Tibial nerve (tissue), 4 donors: Measurements from ENCODE around the gene EARS2. TPM values are rescaled to one million over a fixed set of nuclear protein-coding genes. Genes with fewer than 3 reads are reported as not detected.
"Not testable (repeated sequence)": the region's sequence is repeated elsewhere in the genome, so short reads cannot be mapped to it uniquely, and the experiment has no call there.

Source experiments
- DNase-seq, 2 donors: peaks; one replicate each; pipeline ENCODE4 v3.0.0-alpha.2; 2019; ENCODE audit warnings: low spot score in 2 of 2
- H3K27ac ChIP-seq, 4 donors: fragments of 200-600 bp; sonication (generic) in 3 of 4; one replicate each; pipeline ENCODE4 v1.5.1; 2017 to 2019; ENCODE audit warnings: mild to moderate bottlenecking in 1 of 4
- H3K27me3 ChIP-seq, 2 donors: fragments of 200-600 bp; sonication (generic) in 1 of 2; one replicate each; pipeline versions ENCODE4 v1.5.1 to v1.6.0; 2017 to 2019
- H3K36me3 ChIP-seq, 3 donors: fragments of 200-600 bp; sonication (generic); one replicate each; pipeline ENCODE4 v1.5.1; 2018 to 2019
- H3K4me1 ChIP-seq, 4 donors: fragments of 200-600 bp; sonication (generic) in 3 of 4; one replicate each; pipeline ENCODE4 v1.5.1; 2017 to 2019
- H3K4me3 ChIP-seq, 4 donors: fragments of 200-600 bp; sonication (generic) in 3 of 4; one replicate each; pipeline ENCODE4 v1.5.1; 2017 to 2019; ENCODE audit warnings: mild to moderate bottlenecking in 1 of 4, moderate library complexity in 1 of 4
- H3K9me3 ChIP-seq, 4 donors: fragments of 200-600 bp; sonication (generic) in 3 of 4; one replicate each; pipeline ENCODE4 v1.5.1; 2017 to 2019
- CTCF ChIP-seq, 5 experiments: fragments of 200-600 bp in 3 of 5; fragments of 450-650 bp in 2 of 5; sonication (generic) in 3 of 5; IDR thresholded peaks; one replicate each; pipeline ENCODE4 v1.5.1; 2016 to 2019; ENCODE audit warnings: antibody characterized with exemption in 5 of 5, mild to moderate bottlenecking in 3 of 5, moderate library complexity in 2 of 5
- EP300 ChIP-seq, 2 donors: sonication (generic); formaldehyde crosslinking; IDR thresholded peaks; one replicate each; pipeline ENCODE4 v1.6.1; 2017; ENCODE audit warnings: antibody characterized with exemption in 2 of 2, mild to moderate bottlenecking in 1 of 2
- POLR2A ChIP-seq, 2 donors: fragments of 450-650 bp; IDR thresholded peaks; one replicate each; pipeline ENCODE4 v1.6.1; 2017; ENCODE audit warnings: antibody characterized with exemption in 2 of 2, mild to moderate bottlenecking in 2 of 2, moderate library complexity in 2 of 2
- whole genome bisulfite sequencing, 2 donors: methylation state at CpG; one replicate each; pipeline ENCODE4 v1.1.5; 2018; 5-methylcytosine and 5-hydroxymethylcytosine counted together
- total RNA-seq, 4 donors: library from RNA; depleted of rRNA; stranded (reverse); fragments of >200 nt; gene quantifications; one replicate each; pipeline ENCODE4 v1.1.0, GENCODE V29; 2016

Gene EARS2
- total RNA-seq, 4 donors from 2014 or later = 42.2 to 70.7 (median 57.1) TPM

DNA sequence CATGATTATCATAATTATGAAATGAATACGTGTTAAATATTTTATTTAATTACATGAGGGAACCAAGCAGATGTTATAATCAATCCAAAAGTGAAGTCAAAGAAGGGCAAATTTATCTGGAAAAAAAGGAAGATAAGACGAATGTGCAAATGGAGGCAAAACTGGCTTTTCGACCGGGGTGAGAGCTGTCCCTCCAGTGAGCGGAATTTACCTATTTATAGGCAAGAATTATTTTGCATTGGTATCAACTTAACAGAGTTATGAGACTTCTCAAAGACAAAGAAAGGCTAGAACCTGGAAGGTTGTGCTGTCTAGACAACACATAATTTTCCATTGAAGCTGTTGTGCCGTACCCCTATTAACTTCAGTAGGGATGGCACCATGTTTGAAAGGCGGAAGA, 45.4 kb downstream of the EARS2 start:
- WGBS, 2 donors = 93 to 96% methylated on average over 7 of the region's 7 CpGs

GRCh38 chr16:23510915-23511270, 46.3 kb downstream of the EARS2 start:
- H3K9me3 ChIP-seq, DNase-seq, H3K27me3 ChIP-seq: not testable (repeated sequence)
- Histone ChIP-seq H3K27ac (peak overlapping the region in 2 of 4 donors; percentile 68 to 90), H3K36me3 (peaks cover 0 to 11% (median 0%) of the 10 kb centered on the region in 3 donors), H3K4me1 (peaks cover 0 to 28% (median 11%) of the 10 kb centered on the region in 4 donors), H3K4me3 (peak overlapping the region; percentile 73 to 97 (median 88))
- WGBS, 2 donors = 75 to 84% methylated on average over 10 of the region's 10 CpGs

More for the DNA sequence above, 45.4 kb downstream of the EARS2 start:
- Histone ChIP-seq H3K9me3 (no peaks in the 10 kb centered on the region), H3K4me1 (peaks cover 0 to 20% (median 10%) of the 10 kb centered on the region in 4 donors), H3K27ac (no peak overlapping the region), H3K27me3 (no peaks in the 10 kb centered on the region), H3K36me3 (peaks cover 0 to 11% (median 0%) of the 10 kb centered on the region in 3 donors), H3K4me3 (no peak overlapping the region)
- no peak for DNase-seq
- TF ChIP-seq CTCF (IDR thresholded peaks at IDR 0.05) = no peak
- TF ChIP-seq POLR2A (IDR thresholded peaks at IDR 0.05) = no peak
- TF ChIP-seq EP300 (IDR thresholded peaks at IDR 0.05) = no peak

GRCh38 chr16:23510164-23510914, 46.8 kb downstream of the EARS2 start, which contains the start of gene GGA2:
Gene GGA2, minus strand, starts transcription at chr16:23510494. Its CDS starts 83 bp downstream, at chr16:23510411.
- H3K36me3 ChIP-seq = peaks cover 0 to 11% (median 0%) of the 10 kb centered on the region in 3 donors
- no peaks in the 10 kb centered on the region for H3K27me3 ChIP-seq
- peak within 1 kb of the TSS; percentile 73 to 97 (median 88) for H3K4me3 ChIP-seq
- peaks cover 0 to 34% (median 12%) of the 10 kb centered on the region in 4 donors for H3K4me1 ChIP-seq
- H3K27ac ChIP-seq = peak within 1 kb of the TSS; percentile 60 to 90 (median 76)
- H3K9me3 ChIP-seq = no peaks in the 10 kb centered on the region
- peak; percentile 72 to 73 for DNase-seq
- WGBS, 2 donors = 0% methylated on average over 16 to 34 of the region's 71 CpGs
- TF ChIP-seq EP300 (IDR thresholded peaks at IDR 0.05) = peak in 1 of 2 donors; percentile 86
- TF ChIP-seq CTCF (IDR thresholded peaks at IDR 0.05) = peak in 2 of 5 experiments; percentile 20 to 50
- TF ChIP-seq POLR2A (IDR thresholded peaks at IDR 0.05) = peak; percentile 84 to 91

- peaks cover 0 to 40% (median 17%) of the 10 kb centered on the region in 4 donors for H3K4me1 ChIP-seq
- H3K27me3 ChIP-seq = no peaks in the 10 kb centered on the region
- peak overlapping the region; percentile 60 to 90 (median 72) for H3K27ac ChIP-seq
- H3K4me3 ChIP-seq = peak overlapping the region; percentile 73 to 97 (median 88)
- DNase-seq = no peak
- WGBS, 2 donors = 0% methylated on average over 11 to 15 of the region's 17 CpGs
- peaks cover 0 to 9% (median 0%) of the 10 kb centered on the region in 3 donors for H3K36me3 ChIP-seq
- no peak for TF ChIP-seq POLR2A (IDR thresholded peaks at IDR 0.05)
- TF ChIP-seq EP300 (IDR thresholded peaks at IDR 0.05) = no peak
- no peak for TF ChIP-seq CTCF (IDR thresholded peaks at IDR 0.05)
- no peaks in the 10 kb centered on the region for H3K9me3 ChIP-seq
Observed at GRCh38 chr16:23509782-23510163, 47.4 kb downstream of the EARS2 start.

GRCh38 chr16:23509441-23509754, 47.8 kb downstream of the EARS2 start:
- H3K27me3 ChIP-seq = no peaks in the 10 kb centered on the region
- H3K4me1 ChIP-seq = peaks cover 0 to 43% (median 20%) of the 10 kb centered on the region in 4 donors
- H3K36me3 ChIP-seq = peaks cover 0 to 5% (median 0%) of the 10 kb centered on the region in 3 donors
- peak overlapping the region; percentile 73 to 97 (median 88) for H3K4me3 ChIP-seq
- no peak for DNase-seq
- H3K9me3 ChIP-seq = no peaks in the 10 kb centered on the region
- TF ChIP-seq CTCF (IDR thresholded peaks at IDR 0.05) = no peak
- TF ChIP-seq POLR2A (IDR thresholded peaks at IDR 0.05) = no peak
- TF ChIP-seq EP300 (IDR thresholded peaks at IDR 0.05) = no peak
- WGBS, 2 donors = 0 to 1% methylated on average over 5 of the region's 5 CpGs
- H3K27ac ChIP-seq = peak overlapping the region in 3 of 4 donors; percentile 60 to 90 (median 85)
